CD1c-positive myeloid dendritic cell (primary cell): ENCODE results near the gene NHLRC4.

ENCODE experiments used
- DNase-seq: peaks from one replicate; pipeline ENCODE4 v3.0.0-alpha.2; 2016; ENCODE audit errors: extremely low spot score

NHLRC4 gene

DNA sequence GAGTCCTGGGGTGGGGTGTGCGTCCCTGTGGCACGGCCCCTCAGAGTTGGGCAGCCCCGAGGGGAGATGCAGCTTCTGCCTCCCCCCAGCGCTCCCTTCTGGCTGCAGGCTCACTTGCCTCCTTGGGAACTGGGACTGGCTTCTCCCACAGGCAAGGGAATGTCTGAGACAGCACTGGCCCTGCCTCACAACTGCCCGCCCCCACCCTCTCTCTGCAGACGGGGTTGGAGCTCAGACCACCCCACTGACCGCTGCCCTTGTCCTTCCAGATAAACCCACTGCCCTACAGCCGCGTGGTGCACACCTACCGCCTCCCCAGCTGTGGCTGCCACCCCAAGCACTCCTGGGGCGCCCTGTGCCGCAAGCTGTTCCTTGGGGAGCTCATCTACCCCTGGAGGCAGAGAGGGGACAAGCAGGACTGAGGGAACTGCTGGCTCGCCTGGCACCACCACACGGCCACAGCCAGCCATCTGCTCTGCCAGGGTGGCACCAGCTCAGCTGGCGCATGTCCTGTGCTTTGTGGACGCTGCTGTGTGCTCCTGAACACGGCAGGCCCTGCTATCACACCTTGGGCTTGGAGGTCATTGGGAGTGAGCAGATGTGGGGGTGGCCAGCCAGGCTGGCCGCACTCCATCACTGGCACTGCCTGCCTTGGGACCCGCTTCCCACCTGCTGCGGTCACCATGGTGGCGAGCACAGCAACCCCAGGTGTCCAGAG is 16.0 kb downstream of the NHLRC4 start:
- no peak for DNase-seq

DNA sequence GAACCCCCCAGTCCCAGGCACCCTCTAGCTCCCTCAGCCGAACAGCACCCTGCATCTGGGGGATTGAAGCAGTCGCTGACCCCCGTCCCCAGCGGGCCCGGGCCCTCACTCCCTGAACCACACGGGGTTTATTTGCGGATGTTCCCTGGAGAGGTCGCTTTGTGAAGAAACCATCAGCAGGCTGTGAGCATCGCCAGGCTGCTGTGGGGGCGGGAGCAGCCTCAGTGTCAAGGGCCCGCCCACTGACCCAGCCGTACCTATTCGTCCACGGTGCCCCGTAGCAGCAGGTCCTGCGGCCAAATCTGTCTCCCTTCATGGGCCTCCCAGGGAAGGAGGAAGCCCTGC is 16.6 kb downstream of the NHLRC4 start:
- no peak for DNase-seq

DNA sequence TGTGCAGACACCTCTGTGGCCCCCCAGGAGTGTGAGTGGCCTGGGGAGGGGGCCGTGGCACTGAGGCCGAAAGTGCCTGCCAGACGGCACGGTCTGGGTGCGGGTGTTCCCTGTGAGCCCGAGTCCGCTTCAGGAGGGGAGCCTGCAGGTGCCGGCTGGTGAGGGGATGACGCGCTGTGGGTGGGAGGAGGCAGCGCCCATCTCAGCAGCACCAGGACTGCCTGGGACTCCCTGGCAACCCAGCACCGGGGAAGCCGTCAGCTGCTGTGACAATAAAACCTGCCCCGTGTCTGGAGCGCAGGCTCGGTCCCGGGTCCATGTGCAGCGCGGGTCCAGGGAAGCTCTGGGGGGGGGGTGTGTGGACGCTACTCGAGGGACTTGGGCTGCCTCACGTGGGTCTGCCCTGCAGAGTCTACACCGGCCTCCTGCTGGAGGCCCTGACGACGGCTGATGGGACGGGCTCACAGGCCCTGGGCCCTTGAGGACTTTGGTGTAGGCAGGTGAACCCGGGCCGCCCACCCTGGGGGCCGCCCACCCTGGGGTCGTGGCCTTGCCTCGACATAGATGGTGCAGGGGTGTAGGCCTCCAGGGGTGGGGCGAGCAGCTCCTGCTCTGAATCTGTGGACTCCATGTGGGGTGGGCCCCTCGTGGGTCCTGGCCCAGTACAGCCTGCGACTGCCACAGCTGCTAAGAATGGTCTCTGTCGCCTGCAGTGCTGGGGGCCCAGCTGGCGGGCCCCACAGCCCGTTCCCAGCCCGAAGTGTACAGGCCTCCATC is 17.2 kb downstream of the NHLRC4 start:
- DNase-seq = no peak

DNA sequence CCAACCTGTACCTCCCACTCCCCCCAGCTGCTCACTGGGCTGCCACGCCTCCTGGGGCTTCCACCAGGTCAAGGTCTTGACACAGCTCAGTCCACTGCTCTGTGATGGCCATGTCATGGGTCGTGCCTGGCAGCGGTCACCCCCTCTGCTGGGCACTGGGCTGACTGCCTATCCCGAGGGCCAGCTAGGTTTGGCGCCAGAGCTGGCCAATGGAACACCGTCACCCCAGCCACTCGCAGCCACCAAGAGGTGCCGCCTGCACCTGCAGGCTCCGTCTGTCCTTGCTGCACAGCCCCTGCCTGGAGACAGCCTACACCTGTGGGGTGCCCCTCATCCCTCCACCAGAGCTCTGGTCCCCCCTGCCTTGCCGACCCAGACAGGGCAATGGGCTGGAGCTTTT is 18.5 kb downstream of the NHLRC4 start:
- no peak for DNase-seq

DNA sequence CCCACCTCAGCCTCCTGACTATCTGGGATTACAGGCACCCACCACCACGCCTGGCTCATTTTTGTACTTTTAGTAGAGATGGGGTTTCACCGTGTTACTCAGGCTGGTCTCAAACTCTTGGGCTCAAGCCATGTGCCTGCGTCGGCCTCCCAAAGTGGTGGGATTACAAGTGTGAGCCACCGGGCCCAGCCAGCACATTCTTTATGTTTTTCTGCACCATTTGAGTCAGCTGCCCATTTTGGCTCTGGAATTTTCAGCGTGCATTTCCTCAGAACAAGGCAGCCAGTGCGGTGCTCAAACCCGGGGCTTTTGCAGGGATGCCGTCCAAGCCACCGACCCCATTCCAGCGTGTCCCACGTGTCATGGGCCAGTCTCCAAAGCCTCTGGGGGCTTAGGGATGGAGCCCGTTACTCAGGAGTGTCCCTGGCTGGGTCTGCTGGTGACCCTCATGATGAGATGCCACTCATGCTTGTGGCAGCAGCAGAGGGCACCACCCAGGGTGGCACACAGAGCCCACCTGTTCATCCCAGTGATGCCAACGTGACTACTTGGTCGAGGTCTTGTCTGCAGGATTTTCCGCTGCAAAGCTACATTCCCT is 19.3 kb downstream of the NHLRC4 start:
- DNase-seq = no peak

DNA sequence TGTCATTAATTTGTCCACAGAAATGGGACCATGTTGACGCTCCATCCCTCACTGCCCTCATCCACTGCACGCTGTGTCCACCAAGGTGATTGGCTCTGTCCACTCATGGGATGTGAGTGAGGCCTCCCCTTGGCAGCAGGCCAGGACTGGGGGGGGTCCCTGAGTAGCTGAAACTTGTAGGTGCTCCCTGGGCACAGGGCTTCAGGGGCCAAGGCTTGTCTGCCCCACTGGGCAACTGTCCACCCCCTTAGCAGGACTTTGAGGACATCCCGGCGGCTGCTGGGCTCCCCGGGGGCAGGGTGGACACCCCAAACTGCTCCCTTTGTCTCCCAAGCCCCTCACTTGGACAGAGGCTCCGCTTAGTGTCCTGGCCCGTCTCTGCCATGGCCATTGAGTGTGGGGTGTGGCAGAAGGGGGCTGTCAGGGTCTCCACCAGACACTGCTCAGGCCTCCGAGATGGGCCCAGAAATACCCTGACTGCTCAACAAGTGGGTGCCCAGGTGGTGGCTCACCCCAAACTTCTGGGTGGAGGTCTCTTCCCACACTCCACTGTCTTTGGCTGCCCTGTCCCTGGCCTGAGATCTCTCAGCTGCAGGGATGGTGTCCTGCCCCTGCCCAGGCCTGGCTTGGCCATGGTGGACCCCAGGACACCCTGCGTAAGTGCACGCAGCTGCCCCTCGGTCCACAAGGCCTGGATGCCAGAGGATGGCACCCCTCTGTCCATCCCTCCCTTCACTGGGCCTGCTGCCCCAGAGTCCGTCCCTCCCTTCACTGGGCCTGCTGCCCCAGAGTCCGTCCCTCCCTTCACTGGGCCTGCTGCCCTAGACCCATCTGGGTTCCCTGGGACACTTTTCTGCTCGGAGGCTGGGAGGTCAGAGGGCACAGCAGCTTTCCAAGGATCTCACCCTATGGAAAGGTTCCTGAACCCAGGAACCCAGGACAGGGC is 20.1 kb downstream of the NHLRC4 start:
- DNase-seq = no peak

DNA sequence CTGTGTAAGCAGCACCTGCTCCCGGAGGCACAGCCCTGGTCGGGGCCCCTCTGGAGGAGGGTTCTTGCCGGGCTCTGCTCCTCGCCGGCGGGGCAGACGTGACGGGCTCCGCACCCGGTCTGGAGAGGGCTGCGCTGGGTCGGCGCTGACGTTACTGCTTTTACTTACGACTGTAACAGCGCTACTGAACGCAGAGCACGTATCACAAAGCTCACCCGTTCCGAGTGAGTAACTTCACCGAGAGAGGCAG is 21.8 kb downstream of the NHLRC4 start:
- DNase-seq = no peak

DNA sequence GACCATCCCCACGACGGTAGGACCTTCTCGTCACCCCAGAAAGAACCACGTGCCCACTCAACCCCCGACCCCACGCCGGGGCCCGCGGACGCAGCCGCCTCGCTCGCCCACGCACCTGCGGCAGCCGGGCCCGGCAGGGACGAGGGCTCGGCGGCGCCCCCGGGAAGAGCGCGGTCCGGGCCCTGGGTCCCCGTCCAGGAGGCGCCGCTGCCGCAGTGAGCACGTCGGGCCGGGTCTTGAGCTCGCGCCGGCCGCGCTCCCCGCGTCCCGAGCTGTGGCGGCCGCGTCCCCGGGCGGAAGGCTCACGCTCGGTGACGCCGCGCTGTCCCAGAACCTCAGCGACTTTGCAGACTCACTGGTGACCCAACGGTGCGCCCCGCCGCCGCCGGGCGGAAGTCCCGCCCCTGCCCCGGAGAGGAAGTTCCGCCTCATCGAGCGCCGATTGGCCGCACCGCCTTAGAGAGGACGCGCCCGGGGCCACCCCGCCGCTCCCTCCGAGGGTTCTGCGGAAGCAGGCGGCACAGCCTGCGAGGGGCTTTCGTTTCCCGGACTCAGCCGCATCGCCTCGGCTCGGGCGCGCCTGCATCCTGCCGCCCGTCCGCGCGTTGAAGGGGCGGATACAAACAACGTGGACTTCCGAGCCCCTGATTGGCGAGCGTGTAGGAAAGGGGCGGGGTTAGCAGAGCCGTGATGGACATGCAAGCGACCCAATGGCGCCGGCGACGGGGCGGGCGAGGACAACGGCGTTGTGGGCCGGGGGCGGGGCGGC is 22.3 kb downstream of the NHLRC4 start:
- peak; percentile 96 for DNase-seq

DNA sequence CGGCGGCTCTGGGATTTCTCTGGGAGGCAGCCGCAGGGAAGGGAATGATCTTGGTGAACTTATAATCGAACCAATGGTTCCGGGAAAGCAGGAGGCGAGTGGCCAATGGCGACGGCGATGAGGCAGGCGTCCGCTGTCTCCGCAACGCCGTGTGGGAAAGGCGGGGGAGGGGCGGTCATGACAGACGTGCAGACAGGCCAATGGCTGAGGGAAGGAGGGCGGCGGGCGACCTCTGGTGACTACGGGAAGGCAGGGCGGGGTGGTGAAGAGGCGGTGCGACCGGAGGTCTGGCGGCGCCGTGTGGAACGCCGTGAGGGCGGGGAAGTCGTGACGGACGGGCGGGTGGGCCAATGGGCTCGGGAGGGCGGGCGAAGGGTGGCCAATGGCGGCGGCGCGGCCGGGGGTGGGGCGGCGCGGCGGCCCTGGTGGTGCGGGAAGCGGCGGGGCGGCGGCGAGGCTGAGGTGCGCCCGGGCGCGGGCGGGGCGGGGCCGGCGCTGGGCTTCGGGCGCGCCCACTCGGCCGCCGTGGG is 22.9 kb downstream of the NHLRC4 start, which contains the start of gene RAB40C:
RAB40C (plus strand) TSS at position 409 of the 530 bp plus-strand sequence. CDS start 226 bp downstream, outside the sequence.
- DNase-seq = peak; percentile 98

DNA sequence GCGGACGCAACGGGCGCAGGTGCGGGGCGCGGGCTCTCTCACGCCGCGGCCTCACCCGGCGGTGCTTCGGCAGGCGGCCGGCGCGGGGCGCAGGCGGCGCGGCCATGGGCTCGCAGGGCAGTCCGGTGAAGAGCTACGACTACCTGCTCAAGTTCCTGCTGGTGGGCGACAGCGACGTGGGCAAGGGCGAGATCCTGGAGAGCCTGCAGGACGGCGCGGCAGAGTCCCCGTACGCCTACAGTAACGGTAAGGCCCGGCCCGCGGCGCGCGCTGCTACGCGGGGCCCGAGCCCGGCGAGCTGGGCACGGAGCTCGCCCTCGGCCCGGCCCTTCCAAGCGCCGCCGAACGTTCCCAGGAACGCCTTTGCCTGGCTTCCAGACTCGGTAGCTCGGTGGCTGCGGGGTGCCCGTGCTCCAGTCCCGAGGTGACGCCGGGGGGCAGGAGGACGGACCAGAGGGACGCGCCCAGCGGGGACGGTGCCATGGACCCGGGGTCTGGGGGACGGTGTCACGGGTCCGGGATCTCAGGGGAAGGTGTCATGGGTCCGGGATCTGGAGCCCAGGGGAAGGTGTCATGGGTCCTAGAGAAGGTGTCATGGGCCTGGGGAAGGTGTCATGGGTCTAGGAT is 23.5 kb downstream of the NHLRC4 start:
- DNase-seq = no peak

DNA sequence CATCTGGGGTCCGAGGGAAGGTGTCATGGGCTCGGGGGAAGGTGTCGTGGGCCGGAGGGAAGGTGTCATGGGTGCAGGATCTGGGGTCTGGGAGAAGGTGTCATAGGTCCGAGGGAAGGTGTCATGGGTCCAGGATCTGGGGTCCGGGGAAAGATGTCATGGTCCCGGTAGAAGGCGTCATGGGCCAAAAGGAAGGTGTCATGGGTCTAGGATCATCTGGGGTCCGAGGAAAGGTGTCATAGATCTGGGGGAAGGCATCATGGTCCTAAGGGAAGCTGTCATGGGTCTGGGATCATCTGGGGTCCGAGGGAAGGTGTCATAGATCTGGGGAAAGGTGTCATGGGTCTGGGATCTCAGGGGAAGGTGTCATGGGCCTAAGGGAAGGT is 24.0 kb downstream of the NHLRC4 start:
- DNase-seq = no peak

DNA sequence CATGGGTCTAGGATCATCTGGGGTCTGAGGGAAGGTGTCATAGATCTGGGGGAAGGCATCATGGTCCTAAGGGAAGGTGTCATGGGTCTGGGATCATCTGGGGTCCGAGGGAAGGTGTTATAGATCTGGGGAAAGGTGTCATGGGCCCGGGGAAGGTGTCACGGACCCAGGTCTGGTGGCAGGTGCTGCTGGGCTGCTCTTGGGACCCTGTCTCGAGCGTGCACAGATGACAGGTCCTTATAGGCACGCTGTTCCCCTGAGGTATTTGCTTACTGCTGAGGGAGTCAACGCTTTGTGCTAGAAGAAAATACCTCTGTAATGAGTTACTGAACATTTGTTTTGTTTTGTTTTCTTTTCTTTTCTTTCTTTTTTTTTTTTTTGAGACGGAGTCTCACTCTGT is 24.4 kb downstream of the NHLRC4 start:
- no peak for DNase-seq

DNA sequence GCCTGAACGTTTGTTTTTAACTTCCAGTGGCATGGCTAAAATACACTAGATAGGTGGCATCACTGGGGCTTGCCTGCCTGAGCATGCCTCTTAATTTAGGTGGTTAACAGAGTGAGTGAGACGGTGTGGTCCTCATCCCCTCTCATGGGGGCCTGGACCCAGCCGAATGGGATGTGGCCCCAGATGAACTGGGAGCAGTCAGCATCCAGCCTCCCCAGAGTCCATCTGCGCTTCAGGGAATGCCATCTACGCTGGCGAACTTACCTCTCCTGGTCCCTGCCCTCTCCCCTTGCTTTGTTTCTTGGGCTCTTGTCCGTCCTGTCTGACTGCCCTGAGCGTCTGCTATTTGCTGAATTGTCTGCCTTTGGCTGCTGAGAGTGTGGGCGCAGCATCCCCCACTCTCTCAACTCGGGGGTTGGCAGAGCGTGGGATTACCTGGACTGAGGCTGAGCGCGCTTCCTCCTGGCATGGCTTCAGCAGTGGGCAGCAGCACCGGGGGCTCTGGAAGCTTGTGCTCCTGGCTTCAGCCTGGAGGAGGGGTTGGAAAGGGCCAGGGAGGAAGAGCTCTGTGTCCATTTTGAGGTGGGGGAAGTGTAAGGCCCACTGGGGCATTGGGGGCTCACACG is 25.2 kb downstream of the NHLRC4 start:
- DNase-seq = no peak

DNA sequence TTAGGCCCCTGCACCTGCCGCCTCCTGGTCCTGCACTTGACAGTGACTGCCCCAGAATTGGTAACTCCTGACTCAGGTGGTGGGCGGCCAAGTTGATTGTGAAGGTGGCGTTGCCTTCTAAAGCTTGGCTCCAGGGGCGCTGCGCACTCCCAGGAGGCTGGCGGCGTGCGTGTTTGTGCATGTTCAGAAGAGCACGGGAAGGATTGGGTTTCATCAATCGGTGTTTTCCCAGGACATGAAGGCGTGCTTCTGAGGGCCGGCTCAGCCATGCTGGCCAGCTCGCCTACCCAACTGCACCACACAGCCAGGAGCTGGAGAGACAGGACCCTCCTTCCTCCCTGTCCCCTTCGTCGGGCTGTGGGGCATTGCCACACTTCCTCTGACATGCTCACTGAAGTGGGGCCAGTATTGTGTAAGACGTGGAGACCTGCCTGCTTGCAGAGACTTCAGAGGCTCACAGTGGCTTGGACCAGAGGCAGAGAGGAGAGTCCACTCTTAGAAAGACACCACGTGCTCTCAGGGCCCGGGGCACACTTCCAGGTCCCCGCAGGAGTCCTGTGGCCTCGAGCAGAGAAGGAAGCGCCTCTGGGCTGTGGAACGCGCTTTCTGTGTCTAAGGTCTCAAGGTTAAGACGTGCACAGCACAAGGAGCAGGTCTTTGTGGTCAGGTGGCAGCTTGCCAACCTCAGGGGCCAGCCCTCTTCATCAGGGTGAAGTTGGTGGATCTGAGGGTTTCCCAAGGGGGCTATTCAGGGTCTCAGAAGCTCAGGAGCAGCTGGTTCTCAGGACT is 25.9 kb downstream of the NHLRC4 start:
- DNase-seq = peak; percentile 69

DNA sequence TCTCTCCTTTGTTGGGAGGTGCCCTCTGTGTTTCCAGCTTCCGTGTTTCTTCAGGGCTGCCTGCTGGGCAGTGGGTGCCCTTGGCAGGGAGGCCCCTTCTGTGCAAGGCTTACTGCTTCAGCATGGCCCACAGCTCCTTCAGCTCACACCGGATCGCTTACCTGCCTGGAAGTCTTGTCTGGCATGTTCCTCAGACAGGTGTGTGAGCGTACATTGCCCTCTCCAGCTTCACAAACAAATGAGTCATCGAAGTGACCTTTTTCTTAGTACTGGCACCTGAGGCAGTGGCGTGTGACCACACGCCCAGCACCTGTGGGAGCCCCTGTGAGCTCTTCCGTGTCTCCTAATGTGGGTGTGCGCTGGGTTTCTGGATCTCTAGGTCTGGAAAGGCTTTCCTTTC is 26.6 kb downstream of the NHLRC4 start:
- DNase-seq = no peak

DNA sequence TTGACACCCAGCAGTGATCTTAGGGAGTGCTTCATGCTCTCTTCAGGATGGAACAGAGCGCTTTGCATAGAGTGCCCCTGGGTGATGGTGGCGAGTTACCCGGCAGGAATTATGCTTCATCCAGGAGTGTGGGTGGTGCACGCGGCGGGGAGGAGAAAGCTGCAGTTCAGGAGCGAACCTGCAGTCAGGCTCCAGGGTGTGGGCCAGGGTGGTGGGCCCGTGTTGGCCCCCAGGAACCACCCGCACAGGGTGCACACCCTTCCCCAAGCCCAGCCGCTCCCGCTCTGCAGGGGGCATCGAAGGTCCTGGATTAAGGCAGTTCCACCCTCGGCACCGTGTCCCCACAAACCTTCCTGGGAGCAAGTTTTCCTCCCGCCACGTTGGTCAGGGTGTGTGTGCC is 27.0 kb downstream of the NHLRC4 start:
- no peak for DNase-seq

DNA sequence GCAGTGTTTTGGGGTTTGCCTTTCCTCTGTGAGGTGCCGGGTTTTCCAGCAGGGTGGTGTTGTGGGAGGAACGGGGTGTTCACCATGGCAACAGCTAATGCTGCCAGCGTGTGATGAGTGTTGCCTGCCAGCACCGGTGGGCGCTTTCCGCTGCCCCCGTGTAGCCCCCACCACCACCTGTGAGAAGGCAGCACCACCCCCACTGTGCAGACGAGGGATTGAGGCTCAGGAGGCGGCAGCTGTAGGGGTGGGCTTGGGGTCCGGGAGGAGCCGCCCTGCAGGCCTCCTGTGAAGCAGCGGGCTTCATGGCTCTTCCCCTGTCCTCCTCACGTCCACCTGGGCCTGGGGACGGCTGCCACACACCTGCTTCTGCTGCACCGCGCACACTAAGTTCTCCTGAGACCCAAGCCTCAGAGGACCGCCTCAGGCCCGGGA is 28.3 kb downstream of the NHLRC4 start:
- no peak for DNase-seq

DNA sequence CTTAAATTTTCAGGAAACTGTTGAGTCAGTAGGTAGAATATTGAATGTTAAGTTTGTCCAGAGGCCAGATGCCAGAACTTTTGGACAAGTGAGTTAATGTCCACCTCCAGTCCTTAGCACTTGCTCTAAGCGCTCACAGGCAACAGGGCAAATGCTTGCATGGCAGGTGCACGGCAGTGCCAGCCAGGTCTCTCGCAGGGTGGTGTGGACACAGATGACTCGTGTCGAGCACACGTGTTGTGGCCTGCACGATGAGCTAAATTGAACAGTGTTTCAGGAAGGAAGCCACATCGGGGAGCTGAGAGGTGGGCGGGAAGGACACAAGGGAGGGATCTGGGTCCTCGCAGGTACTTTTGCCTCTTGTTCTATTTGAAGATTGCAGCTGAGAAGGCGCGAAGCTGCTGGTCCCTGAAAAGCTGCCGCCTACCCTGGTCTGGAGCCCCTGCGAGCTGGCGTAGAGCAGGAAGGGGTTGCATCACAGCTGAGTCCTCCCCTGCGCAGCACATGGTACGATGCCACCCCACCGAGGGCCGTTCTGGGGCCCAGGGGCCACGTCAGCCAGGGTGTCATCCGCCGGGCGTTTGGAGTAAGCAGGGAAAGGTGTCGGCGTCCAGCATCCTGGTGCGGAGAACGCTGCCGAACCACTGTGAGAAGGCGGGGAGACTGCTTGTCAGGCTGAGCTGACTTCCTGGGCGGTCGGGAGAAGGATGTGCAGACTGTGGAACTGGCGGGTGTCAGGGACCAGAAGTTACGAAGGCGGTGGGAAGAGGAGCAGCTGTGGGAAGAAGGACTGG is 29.3 kb downstream of the NHLRC4 start:
- DNase-seq = peak; percentile 18

DNA sequence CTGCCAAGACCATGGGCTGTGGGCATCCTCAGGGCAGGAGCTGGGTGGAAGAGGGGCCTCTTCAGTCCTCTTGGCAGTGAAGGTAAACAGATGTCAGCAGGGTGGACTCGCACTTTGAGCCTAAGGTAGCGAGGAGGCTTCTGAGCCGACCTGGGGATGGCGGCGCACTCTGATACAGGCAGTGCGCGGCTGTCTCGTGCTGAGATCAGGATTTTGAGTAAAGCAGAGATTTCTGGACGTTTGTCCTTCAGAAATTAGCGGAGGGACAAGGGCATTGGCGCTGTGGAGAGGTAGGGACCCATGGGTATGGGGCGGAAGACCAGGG is 29.9 kb downstream of the NHLRC4 start:
- DNase-seq = no peak
